Activated CD4-positive, alpha-beta T cell treated with anti-CD3 and anti-CD28 coated beads, Interleukin-2, amount 10 ng/mL, durations not matched to agents 7 days and 5 days (primary cell): ENCODE results near the gene KLK4. TPM values are rescaled to one million over a fixed set of nuclear protein-coding genes. Genes with fewer than 3 reads are reported as not detected.

Experiments used
- CTCF ChIA-PET: fragments of 350-600 bp; sonication (Branson Sonifier 250); formaldehyde crosslinking; loops from one replicate; lab custom pipeline; 2021; ENCODE audit warnings: antibody characterized with exemption; lab: Charles Lee
- POLR2A ChIA-PET: fragments of 350-600 bp; sonication (Branson Sonifier 250); formaldehyde crosslinking; loops from one replicate; lab custom pipeline; 2021; ENCODE audit warnings: antibody characterized with exemption; lab: Charles Lee
- DNase-seq: peaks from one replicate; pipeline ENCODE4 v3.0.0-alpha.2; 2020
- H3K27ac Mint-ChIP-seq: one replicate; pipeline ENCODE4 v1.8.0; 2021; ENCODE audit warnings: mild to moderate bottlenecking, moderate library complexity, mixed read lengths
- H3K27me3 Mint-ChIP-seq: one replicate; pipeline ENCODE4 v1.8.0; 2021; ENCODE audit warnings: mixed read lengths
- H3K36me3 Mint-ChIP-seq: one replicate; pipeline ENCODE4 v1.8.0; 2021; ENCODE audit warnings: low read depth, mixed read lengths
- H3K4me1 Mint-ChIP-seq: one replicate; pipeline ENCODE4 v1.8.0; 2021; ENCODE audit warnings: mixed read lengths
- H3K4me3 Mint-ChIP-seq: one replicate; pipeline ENCODE4 v1.8.0; 2021; ENCODE audit warnings: mild to moderate bottlenecking, moderate library complexity, mixed read lengths
- H3K9me3 Mint-ChIP-seq: one replicate; pipeline ENCODE4 v1.8.0; 2021; ENCODE audit warnings: mixed read lengths
- total RNA-seq, 2 experiments: library from RNA; stranded (reverse); gene quantifications; one replicate each; pipeline ENCODE4 v1.2.3, GENCODE V29; 2021

The KLK4 gene
- total RNA-seq, 2 experiments from 2014 or later, result not detected

- POLR2A ChIA-PET, result no interaction called here
- no peak for DNase-seq
Measured at GRCh38 chr19:50861496-50862286, 49.5 kb downstream of the KLK4 start.

GRCh38 chr19:50861010-50861409 lies 50.2 kb downstream of the KLK4 start:
- Mint-ChIP-seq H3K4me1 (no peaks in the 10 kb centered on the region), H3K27me3 (peaks cover 27% of the 10 kb centered on the region), H3K27ac (no peak overlapping the region), H3K36me3 (no peaks in the 10 kb centered on the region), H3K9me3 (peaks cover 4% of the 10 kb centered on the region), H3K4me3 (no peak overlapping the region)
- CTCF ChIA-PET, result no interaction called here
- POLR2A ChIA-PET, result no interaction called here
- DNase-seq, result no peak

More at GRCh38 chr19:50861496-50862286, 49.5 kb downstream of the KLK4 start:
- H3K4me3 Mint-ChIP-seq, result no peak overlapping the region
- peaks cover 31% of the 10 kb centered on the region for H3K27me3 Mint-ChIP-seq
- H3K9me3 Mint-ChIP-seq, result peaks cover 4% of the 10 kb centered on the region
- CTCF ChIA-PET, result no interaction called here
- no peak overlapping the region for H3K27ac Mint-ChIP-seq
- no peaks in the 10 kb centered on the region for H3K36me3 Mint-ChIP-seq
- H3K4me1 Mint-ChIP-seq, result no peaks in the 10 kb centered on the region

GRCh38 chr19:50859849-50860248 lies 51.3 kb downstream of the KLK4 start:
- H3K9me3 Mint-ChIP-seq, result peaks cover 4% of the 10 kb centered on the region
- no peak overlapping the region for H3K27ac Mint-ChIP-seq
- no peak for DNase-seq
- POLR2A ChIA-PET, result no interaction called here
- CTCF ChIA-PET, result no interaction called here
- peaks cover 33% of the 10 kb centered on the region for H3K27me3 Mint-ChIP-seq
- no peak overlapping the region for H3K4me3 Mint-ChIP-seq
- no peaks in the 10 kb centered on the region for H3K36me3 Mint-ChIP-seq
- no peaks in the 10 kb centered on the region for H3K4me1 Mint-ChIP-seq

DNA sequence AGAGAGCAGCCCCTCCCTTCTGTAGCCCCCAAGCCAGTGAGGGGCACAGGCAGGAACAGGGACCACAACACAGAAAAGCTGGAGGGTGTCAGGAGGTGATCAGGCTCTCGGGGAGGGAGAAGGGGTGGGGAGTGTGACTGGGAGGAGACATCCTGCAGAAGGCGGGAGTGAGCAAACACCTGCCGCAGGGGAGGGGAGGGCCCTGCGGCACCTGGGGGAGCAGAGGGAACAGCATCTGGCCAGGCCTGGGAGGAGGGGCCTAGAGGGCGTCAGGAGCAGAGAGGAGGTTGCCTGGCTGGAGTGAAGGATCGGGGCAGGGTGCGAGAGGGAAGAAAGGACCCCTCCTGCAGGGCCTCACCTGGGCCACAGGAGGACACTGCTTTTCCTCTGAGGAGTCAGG lies 52.3 kb downstream of the KLK4 start:
- H3K4me3 Mint-ChIP-seq, result no peak overlapping the region
- peaks cover 4% of the 10 kb centered on the region for H3K9me3 Mint-ChIP-seq
- H3K27ac Mint-ChIP-seq, result no peak overlapping the region
- peaks cover 31% of the 10 kb centered on the region for H3K27me3 Mint-ChIP-seq
- H3K4me1 Mint-ChIP-seq, result no peaks in the 10 kb centered on the region
- CTCF ChIA-PET, result no interaction called here
- no peaks in the 10 kb centered on the region for H3K36me3 Mint-ChIP-seq
- POLR2A ChIA-PET, result no interaction called here
- DNase-seq, result no peak

DNA sequence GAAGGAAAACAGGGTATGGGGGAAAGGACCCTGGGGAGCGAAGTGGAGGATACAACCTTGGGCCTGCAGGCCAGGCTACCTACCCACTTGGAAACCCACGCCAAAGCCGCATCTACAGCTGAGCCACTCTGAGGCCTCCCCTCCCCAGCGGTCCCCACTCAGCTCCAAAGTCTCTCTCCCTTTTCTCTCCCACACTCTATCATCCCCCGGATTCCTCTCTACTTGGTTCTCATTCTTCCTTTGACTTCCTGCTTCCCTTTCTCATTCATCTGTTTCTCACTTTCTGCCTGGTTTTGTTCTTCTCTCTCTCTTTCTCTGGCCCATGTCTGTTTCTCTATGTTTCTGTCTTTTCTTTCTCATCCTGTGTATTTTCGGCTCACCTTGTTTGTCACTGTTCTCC lies 53.8 kb downstream of the KLK4 start:
- POLR2A ChIA-PET, result no interaction called here
- CTCF ChIA-PET, result no interaction called here
- H3K27ac Mint-ChIP-seq, result no peak overlapping the region
- peaks cover 4% of the 10 kb centered on the region for H3K9me3 Mint-ChIP-seq
- H3K27me3 Mint-ChIP-seq, result peaks cover 25% of the 10 kb centered on the region
- H3K4me1 Mint-ChIP-seq, result no peaks in the 10 kb centered on the region
- H3K36me3 Mint-ChIP-seq, result no peaks in the 10 kb centered on the region
- DNase-seq, result no peak
- H3K4me3 Mint-ChIP-seq, result no peak overlapping the region

Other genes with a start within 250 kb of the KLK4 start
- gene SHANK1, start 191.6 kb downstream of the KLK4 start, total RNA-seq, result not detected
- 1 to 10 TPM; 1.3 to 1.5 TPM for gene CLEC11A, start 188.0 kb downstream of the KLK4 start, total RNA-seq
- gene GPR32, start 140.9 kb downstream of the KLK4 start, total RNA-seq, result not detected
- not detected for gene ACP4, start 121.0 kb downstream of the KLK4 start, total RNA-seq
- gene KLK1, start 87.6 kb downstream of the KLK4 start, total RNA-seq, result 1 to 10 TPM in 1 of 2 experiments, under 1 TPM in 1; 0.75 to 1.1 TPM
- gene KLK15, start 77.8 kb downstream of the KLK4 start, total RNA-seq, result not detected
- gene KLK3, start 56.5 kb downstream of the KLK4 start, total RNA-seq, result not detected
- not detected for gene KLK2, start 38.0 kb downstream of the KLK4 start, total RNA-seq
- gene KLK5, start 41.6 kb upstream of the KLK4 start, total RNA-seq, result not detected
- not detected for gene KLK6, start 58.2 kb upstream of the KLK4 start, total RNA-seq
- gene KLK7, start 72.5 kb upstream of the KLK4 start, total RNA-seq, result not detected
- not detected for gene KLK8, start 90.2 kb upstream of the KLK4 start, total RNA-seq
- not detected for gene KLK10, start 108.3 kb upstream of the KLK4 start, total RNA-seq
- not detected for gene KLK11, start 115.2 kb upstream of the KLK4 start, total RNA-seq
- gene KLK12, start 123.6 kb upstream of the KLK4 start, total RNA-seq, result not detected
- gene KLK13, start 153.7 kb upstream of the KLK4 start, total RNA-seq, result not detected
- under 1 TPM; 0.35 to 0.67 TPM for gene KLK14, start 171.5 kb upstream of the KLK4 start, total RNA-seq
- 1 to 10 TPM; 8.5 to 10.0 TPM for gene CTU1, start 197.0 kb upstream of the KLK4 start, total RNA-seq
- gene SIGLEC9, start 213.5 kb upstream of the KLK4 start, total RNA-seq, result under 1 TPM; 0.20 to 0.27 TPM
- gene SIGLEC7, start 230.9 kb upstream of the KLK4 start, total RNA-seq, result not detected